WTC11 (cell line): ENCODE results near the gene GPR183. TPM values are rescaled to one million over a fixed set of nuclear protein-coding genes. Genes with fewer than 3 reads are reported as not detected.

Source experiments
- ATAC-seq: fragments of 200-7000 bp; cut with Tn5 transposase; 2 replicates; pipeline ENCODE4 v1.10.0; 2021; ENCODE audit warnings: mild to moderate bottlenecking, moderate library complexity
- CTCF ChIA-PET: fragments of 300-600 bp; sonication (Branson Sonifier 250); formaldehyde crosslinking; loops from one replicate; lab custom pipeline; 2021; ENCODE audit warnings: antibody characterized with exemption; lab: Charles Lee
- POLR2A ChIA-PET: fragments of 350-600 bp; sonication (Branson Sonifier 250); formaldehyde crosslinking; loops from one replicate; lab custom pipeline; 2021; ENCODE audit warnings: antibody characterized with exemption; lab: Charles Lee
- DNase-seq: peaks from one replicate; pipeline ENCODE4 v3.0.0; 2021; ENCODE audit warnings: low spot score
- H3K27ac Mint-ChIP-seq: 2 replicates; pipeline ENCODE4 v1.8.0; 2021; ENCODE audit warnings: mixed read lengths
- H3K27me3 Mint-ChIP-seq: 2 replicates; pipeline ENCODE4 v1.8.0; 2021; ENCODE audit warnings: low read depth, mild to moderate bottlenecking, moderate library complexity, mixed read lengths
- H3K36me3 Mint-ChIP-seq: 2 replicates; pipeline ENCODE4 v1.8.0; 2021; ENCODE audit warnings: mixed read lengths
- H3K4me1 Mint-ChIP-seq: 2 replicates; pipeline ENCODE4 v1.8.0; 2022; ENCODE audit warnings: mixed read lengths
- H3K4me3 Mint-ChIP-seq: 2 replicates; pipeline ENCODE4 v1.8.0; 2021; ENCODE audit warnings: mild to moderate bottlenecking, moderate library complexity, mixed read lengths
- H3K9me3 Mint-ChIP-seq: 2 replicates; pipeline ENCODE4 v1.8.0; 2021; ENCODE audit warnings: mixed read lengths
- CREB1 ChIP-seq: sonication (generic); formaldehyde crosslinking; IDR thresholded peaks from 2 replicates; pipeline ENCODE4 v1.8.0; 2023; ENCODE audit warnings: mild to moderate bottlenecking, missing genetic modification reagents
- ESRRA ChIP-seq: sonication (generic); formaldehyde crosslinking; IDR thresholded peaks from 2 replicates; pipeline ENCODE4 v1.8.1; 2022; ENCODE audit warnings: mild to moderate bottlenecking, missing genetic modification reagents, borderline replicate concordance
- ETV6 ChIP-seq: sonication (generic); formaldehyde crosslinking; IDR thresholded peaks from 2 replicates; pipeline ENCODE4 v1.8.1; 2022; ENCODE audit warnings: mild to moderate bottlenecking, missing genetic modification reagents
- GABPB1 ChIP-seq: sonication (generic); formaldehyde crosslinking; IDR thresholded peaks from 2 replicates; pipeline ENCODE4 v1.8.1; 2023; ENCODE audit warnings: mild to moderate bottlenecking, missing genetic modification reagents
- JAZF1 ChIP-seq: fragments of 250-450 bp; sonication (Bioruptor Pico); IDR thresholded peaks from 2 replicates; pipeline ENCODE4 v1.9.0; 2021; ENCODE audit warnings: moderate library complexity, mild to moderate bottlenecking, inconsistent platforms
- JUN ChIP-seq: sonication (generic); formaldehyde crosslinking; IDR thresholded peaks from 2 replicates; pipeline ENCODE4 v1.8.0; 2023; ENCODE audit warnings: mild to moderate bottlenecking, missing genetic modification reagents
- NFYB ChIP-seq: sonication (generic); formaldehyde crosslinking; conservative IDR thresholded peaks from 2 replicates; pipeline ENCODE4 v1.8.0; 2022; ENCODE audit warnings: low read depth, missing genetic modification reagents
- NR2C2 ChIP-seq: sonication (generic); formaldehyde crosslinking; IDR thresholded peaks from 2 replicates; pipeline ENCODE4 v1.8.0; 2022; ENCODE audit warnings: mild to moderate bottlenecking, missing genetic modification reagents
- SOX15 ChIP-seq: fragments of 250-450 bp; sonication (Bioruptor Pico); IDR thresholded peaks from 2 replicates; pipeline ENCODE4 v1.9.0; 2021; ENCODE audit warnings: mild to moderate bottlenecking
- TCF7 ChIP-seq: sonication (generic); formaldehyde crosslinking; IDR thresholded peaks from 2 replicates; pipeline ENCODE4 v1.8.0; 2022; ENCODE audit warnings: mild to moderate bottlenecking, low read depth, missing genetic modification reagents, moderate library complexity
- TEAD1 ChIP-seq: sonication (generic); formaldehyde crosslinking; IDR thresholded peaks from 2 replicates; pipeline ENCODE4 v1.8.0; 2022; ENCODE audit warnings: mild to moderate bottlenecking, missing genetic modification reagents
- TEAD4 ChIP-seq: sonication (generic); formaldehyde crosslinking; IDR thresholded peaks from 2 replicates; pipeline ENCODE4 v1.8.0; 2022; ENCODE audit warnings: mild to moderate bottlenecking, missing genetic modification reagents
- ZNF219 ChIP-seq: sonication (generic); formaldehyde crosslinking; IDR thresholded peaks from 2 replicates; pipeline ENCODE4 v1.8.0; 2023; ENCODE audit warnings: missing genetic modification reagents, mild to moderate bottlenecking, borderline replicate concordance
- ZNF263 ChIP-seq: sonication (generic); formaldehyde crosslinking; IDR thresholded peaks from 2 replicates; pipeline ENCODE4 v1.8.1; 2022; ENCODE audit warnings: low read depth, mild to moderate bottlenecking, moderate library complexity, missing genetic modification reagents
- ZNF423 ChIP-seq: fragments of 250-450 bp; sonication (Bioruptor Pico); IDR thresholded peaks from 2 replicates; pipeline ENCODE4 v2.1.2; 2022; ENCODE audit warnings: mild to moderate bottlenecking, moderate library complexity
- total RNA-seq: library from RNA; stranded (reverse); gene quantifications from 3 replicates; pipeline ENCODE4 v1.2.3, GENCODE V29; 2021
- TF ChIP-seq, protein P1 (sequence below): fragments of 200-600 bp; IDR thresholded peaks from 2 replicates; pipeline ENCODE4 v1.8.0; 2022; ENCODE audit warnings: antibody characterized with exemption
- TF ChIP-seq, protein P2 (sequence below): sonication (generic); formaldehyde crosslinking; IDR thresholded peaks from 2 replicates; pipeline ENCODE4 v1.8.1; 2022; ENCODE audit warnings: low read depth, mild to moderate bottlenecking, moderate library complexity, missing genetic modification reagents, borderline replicate concordance
- TF ChIP-seq, protein P3 (sequence below): sonication (generic); formaldehyde crosslinking; IDR thresholded peaks from 2 replicates; pipeline ENCODE4 v1.8.0; 2022; ENCODE audit warnings: mild to moderate bottlenecking, missing genetic modification reagents
- TF ChIP-seq, protein P4 (sequence below): fragments of 250-450 bp; sonication (Bioruptor Pico); IDR thresholded peaks from 2 replicates; pipeline ENCODE4 v1.8.0; 2021; ENCODE audit warnings: mild to moderate bottlenecking
- TF ChIP-seq, protein P5 (sequence below): sonication (generic); formaldehyde crosslinking; IDR thresholded peaks from 2 replicates; pipeline ENCODE4 v1.8.1; 2023; ENCODE audit warnings: mild to moderate bottlenecking, missing genetic modification reagents, moderate library complexity
- TF ChIP-seq, protein P6 (sequence below): sonication (generic); formaldehyde crosslinking; IDR thresholded peaks from 2 replicates; pipeline ENCODE4 v1.8.0; 2022; ENCODE audit warnings: mild to moderate bottlenecking, missing genetic modification reagents
- TF ChIP-seq, protein P7 (sequence below): fragments of 250-450 bp; sonication (Bioruptor Pico); IDR thresholded peaks from 2 replicates; pipeline ENCODE4 v1.9.0; 2021; ENCODE audit warnings: moderate library complexity, mild to moderate bottlenecking, inconsistent platforms, borderline replicate concordance

The GPR183 gene
- total RNA-seq, 1 experiment from 2014 or later = 0.13 TPM

DNA sequence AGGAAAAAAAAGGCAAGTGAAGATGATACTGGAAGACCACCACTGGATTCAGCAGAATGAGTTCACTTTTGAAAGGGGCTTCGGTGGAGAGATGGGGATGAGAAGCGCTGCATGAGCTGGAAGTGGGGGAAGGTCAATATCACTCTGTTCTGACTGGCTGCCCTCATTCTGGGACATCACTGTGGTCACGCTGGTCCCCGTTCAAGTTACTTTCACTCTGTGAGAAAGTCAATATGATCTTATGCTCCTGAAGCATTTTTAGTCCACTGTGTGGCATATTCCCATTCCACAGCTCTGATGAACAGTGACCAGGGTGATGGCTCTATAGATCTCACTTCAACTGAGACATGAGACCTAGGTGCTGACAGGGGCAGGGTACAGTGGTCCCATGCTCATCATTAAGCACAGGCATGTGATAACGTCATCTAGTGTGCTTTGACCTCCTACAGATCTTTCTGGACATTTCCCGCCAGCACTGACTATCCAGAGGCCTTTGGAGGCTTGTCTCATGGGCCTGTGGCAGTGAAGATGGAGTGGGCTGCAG, 40.2 kb upstream of the GPR183 start (continued):
- TF ChIP-seq, protein P1, sequence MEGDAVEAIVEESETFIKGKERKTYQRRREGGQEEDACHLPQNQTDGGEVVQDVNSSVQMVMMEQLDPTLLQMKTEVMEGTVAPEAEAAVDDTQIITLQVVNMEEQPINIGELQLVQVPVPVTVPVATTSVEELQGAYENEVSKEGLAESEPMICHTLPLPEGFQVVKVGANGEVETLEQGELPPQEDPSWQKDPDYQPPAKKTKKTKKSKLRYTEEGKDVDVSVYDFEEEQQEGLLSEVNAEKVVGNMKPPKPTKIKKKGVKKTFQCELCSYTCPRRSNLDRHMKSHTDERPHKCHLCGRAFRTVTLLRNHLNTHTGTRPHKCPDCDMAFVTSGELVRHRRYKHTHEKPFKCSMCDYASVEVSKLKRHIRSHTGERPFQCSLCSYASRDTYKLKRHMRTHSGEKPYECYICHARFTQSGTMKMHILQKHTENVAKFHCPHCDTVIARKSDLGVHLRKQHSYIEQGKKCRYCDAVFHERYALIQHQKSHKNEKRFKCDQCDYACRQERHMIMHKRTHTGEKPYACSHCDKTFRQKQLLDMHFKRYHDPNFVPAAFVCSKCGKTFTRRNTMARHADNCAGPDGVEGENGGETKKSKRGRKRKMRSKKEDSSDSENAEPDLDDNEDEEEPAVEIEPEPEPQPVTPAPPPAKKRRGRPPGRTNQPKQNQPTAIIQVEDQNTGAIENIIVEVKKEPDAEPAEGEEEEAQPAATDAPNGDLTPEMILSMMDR = no peak
- TF ChIP-seq ZNF423 (no peak), GABPB1 (CRISPR knock-in tag) (no peak), ZNF219 (CRISPR knock-in tag) (no peak), CREB1 (CRISPR knock-in tag) (no peak)
- TF ChIP-seq, protein P2, sequence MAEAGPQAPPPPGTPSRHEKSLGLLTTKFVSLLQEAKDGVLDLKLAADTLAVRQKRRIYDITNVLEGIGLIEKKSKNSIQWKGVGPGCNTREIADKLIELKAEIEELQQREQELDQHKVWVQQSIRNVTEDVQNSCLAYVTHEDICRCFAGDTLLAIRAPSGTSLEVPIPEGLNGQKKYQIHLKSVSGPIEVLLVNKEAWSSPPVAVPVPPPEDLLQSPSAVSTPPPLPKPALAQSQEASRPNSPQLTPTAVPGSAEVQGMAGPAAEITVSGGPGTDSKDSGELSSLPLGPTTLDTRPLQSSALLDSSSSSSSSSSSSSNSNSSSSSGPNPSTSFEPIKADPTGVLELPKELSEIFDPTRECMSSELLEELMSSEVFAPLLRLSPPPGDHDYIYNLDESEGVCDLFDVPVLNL (CRISPR knock-in tag) = no peak
- TF ChIP-seq, protein P3, sequence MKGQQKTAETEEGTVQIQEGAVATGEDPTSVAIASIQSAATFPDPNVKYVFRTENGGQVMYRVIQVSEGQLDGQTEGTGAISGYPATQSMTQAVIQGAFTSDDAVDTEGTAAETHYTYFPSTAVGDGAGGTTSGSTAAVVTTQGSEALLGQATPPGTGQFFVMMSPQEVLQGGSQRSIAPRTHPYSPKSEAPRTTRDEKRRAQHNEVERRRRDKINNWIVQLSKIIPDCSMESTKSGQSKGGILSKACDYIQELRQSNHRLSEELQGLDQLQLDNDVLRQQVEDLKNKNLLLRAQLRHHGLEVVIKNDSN = no peak
- TF ChIP-seq, protein P4, sequence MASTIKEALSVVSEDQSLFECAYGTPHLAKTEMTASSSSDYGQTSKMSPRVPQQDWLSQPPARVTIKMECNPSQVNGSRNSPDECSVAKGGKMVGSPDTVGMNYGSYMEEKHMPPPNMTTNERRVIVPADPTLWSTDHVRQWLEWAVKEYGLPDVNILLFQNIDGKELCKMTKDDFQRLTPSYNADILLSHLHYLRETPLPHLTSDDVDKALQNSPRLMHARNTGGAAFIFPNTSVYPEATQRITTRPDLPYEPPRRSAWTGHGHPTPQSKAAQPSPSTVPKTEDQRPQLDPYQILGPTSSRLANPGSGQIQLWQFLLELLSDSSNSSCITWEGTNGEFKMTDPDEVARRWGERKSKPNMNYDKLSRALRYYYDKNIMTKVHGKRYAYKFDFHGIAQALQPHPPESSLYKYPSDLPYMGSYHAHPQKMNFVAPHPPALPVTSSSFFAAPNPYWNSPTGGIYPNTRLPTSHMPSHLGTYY (CRISPR knock-in tag) = no peak

DNA sequence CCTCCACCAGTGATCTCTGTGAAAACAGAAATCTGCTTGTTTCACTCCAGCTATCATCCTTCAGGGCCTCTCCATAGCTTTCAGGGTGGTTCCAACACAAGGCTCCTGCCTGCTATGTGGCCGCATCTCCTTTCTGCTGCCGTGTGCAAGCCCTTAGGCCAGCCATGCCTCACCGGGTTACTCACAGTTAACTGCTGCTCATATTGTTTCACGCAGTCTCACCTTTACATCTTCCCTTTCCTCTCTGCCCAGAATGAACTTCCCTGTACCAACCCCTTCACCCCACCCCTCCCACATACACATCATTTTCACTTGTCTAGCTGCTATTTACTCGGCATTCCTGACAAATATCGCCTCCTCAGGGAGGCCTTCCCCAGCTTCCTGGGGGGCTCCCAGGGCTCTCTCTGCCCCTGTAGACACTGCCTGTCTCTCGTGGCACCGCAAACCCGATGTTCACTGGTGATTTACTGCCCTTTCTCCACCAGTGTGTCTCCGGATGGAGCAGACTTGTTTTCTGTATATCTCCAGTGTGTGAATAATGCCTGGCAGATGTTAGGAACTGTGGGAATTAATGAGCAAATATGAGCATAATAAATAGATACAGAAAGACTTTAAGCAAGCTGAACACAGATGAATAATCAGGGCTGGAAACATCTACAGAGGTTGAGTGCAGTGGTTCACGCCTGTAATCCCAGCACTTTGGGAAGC, 39.3 kb upstream of the GPR183 start:
- no peak for DNase-seq
- TF ChIP-seq NFYB = no peak
- TF ChIP-seq TCF7 (CRISPR knock-in tag) = no peak
- TF ChIP-seq NR2C2 (CRISPR knock-in tag) = no peak
- no peak for TF ChIP-seq ZNF263 (CRISPR knock-in tag)
- no peak for TF ChIP-seq SOX15
- TF ChIP-seq ESRRA = no peak
- TF ChIP-seq JAZF1 (CRISPR knock-in tag) = no peak
- TF ChIP-seq, protein P5, sequence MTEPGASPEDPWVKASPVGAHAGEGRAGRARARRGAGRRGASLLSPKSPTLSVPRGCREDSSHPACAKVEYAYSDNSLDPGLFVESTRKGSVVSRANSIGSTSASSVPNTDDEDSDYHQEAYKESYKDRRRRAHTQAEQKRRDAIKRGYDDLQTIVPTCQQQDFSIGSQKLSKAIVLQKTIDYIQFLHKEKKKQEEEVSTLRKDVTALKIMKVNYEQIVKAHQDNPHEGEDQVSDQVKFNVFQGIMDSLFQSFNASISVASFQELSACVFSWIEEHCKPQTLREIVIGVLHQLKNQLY (CRISPR knock-in tag) = no peak
- TF ChIP-seq, protein P6, sequence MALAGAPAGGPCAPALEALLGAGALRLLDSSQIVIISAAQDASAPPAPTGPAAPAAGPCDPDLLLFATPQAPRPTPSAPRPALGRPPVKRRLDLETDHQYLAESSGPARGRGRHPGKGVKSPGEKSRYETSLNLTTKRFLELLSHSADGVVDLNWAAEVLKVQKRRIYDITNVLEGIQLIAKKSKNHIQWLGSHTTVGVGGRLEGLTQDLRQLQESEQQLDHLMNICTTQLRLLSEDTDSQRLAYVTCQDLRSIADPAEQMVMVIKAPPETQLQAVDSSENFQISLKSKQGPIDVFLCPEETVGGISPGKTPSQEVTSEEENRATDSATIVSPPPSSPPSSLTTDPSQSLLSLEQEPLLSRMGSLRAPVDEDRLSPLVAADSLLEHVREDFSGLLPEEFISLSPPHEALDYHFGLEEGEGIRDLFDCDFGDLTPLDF (CRISPR knock-in tag) = no peak
- TF ChIP-seq ETV6 (CRISPR knock-in tag) = no peak
- no peak for TF ChIP-seq TEAD4 (CRISPR knock-in tag)
- TF ChIP-seq JUN (CRISPR knock-in tag) = no peak
- TF ChIP-seq, protein P7, sequence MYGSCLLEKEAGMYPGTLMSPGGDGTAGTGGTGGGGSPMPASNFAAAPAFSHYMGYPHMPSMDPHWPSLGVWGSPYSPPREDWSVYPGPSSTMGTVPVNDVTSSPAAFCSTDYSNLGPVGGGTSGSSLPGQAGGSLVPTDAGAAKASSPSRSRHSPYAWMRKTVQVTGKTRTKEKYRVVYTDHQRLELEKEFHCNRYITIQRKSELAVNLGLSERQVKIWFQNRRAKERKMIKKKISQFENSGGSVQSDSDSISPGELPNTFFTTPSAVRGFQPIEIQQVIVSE (CRISPR knock-in tag) = no peak
- TF ChIP-seq TEAD1 = no peak
- CTCF ChIA-PET = no interaction called here
- ATAC-seq = no peak
- H3K4me3 Mint-ChIP-seq = no peak overlapping the region
- H3K27ac Mint-ChIP-seq = peak overlapping the region; percentile 71
- H3K4me1 Mint-ChIP-seq = no peaks in the 10 kb centered on the region
- H3K9me3 Mint-ChIP-seq = no peaks in the 10 kb centered on the region
- POLR2A ChIA-PET = no interaction called here
- H3K27me3 Mint-ChIP-seq = no peaks in the 10 kb centered on the region
- peaks cover 32% of the 10 kb centered on the region for H3K36me3 Mint-ChIP-seq
